ENCODE results near the gene PCDHA8.
"Not testable (repeated sequence)": the region's sequence is repeated elsewhere in the genome, so short reads cannot be mapped to it uniquely, and the experiment has no call there.

PCDHA8 gene

DNA sequence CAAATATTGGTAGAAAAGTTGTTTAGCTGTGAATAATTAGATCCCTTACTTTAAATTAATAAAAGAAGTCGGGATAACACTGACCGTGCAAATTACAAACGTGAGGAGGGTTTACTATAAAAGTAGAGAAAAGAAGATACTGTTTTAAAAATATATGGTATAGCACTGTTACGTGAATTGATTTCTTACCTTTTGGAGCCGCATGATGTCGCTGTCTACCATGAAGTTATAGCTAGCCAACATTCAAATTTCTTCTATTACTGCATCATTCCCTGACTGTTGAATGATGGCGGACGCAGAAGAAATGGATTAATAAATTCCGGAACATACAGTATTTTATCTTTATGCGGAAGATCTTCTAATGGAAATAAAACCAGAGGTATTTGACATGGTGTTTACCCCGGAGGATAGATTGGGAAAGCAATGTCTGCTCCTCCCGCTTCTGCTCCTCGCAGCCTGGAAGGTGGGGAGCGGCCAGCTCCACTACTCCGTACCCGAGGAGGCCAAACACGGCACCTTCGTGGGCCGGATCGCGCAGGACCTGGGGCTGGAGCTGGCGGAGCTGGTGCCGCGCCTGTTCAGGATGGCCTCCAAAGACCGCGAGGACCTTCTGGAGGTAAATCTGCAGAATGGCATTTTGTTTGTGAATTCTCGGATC is 13.2 kb upstream of the PCDHA8 start, which contains the start of gene PCDHA6:
Gene PCDHA6 (plus strand): TSS at position 257 of the 658 bp plus-strand sequence. CDS start 132 bp downstream, at position 389.
- DNase-seq = no peak
- in situ Hi-C loops (cut with MboI; ENCODE audit: low pct_unique_long_range_greater_than_20kb, low sequenced_read_pairs) = no loop called here

DNA sequence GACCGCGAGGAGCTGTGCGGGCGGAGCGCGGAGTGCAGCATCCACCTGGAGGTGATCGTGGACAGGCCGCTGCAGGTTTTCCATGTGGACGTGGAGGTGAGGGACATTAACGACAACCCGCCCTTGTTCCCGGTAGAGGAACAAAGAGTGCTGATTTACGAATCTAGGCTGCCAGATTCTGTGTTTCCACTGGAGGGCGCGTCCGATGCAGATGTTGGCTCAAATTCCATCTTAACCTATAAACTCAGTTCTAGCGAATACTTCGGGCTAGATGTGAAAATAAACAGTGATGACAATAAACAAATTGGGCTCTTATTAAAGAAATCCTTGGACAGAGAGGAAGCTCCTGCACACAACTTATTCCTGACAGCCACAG is 12.6 kb upstream of the PCDHA8 start:
- no peak for DNase-seq
- in situ Hi-C loops (cut with MboI; ENCODE audit: low pct_unique_long_range_greater_than_20kb, low sequenced_read_pairs) = no loop called here

DNA sequence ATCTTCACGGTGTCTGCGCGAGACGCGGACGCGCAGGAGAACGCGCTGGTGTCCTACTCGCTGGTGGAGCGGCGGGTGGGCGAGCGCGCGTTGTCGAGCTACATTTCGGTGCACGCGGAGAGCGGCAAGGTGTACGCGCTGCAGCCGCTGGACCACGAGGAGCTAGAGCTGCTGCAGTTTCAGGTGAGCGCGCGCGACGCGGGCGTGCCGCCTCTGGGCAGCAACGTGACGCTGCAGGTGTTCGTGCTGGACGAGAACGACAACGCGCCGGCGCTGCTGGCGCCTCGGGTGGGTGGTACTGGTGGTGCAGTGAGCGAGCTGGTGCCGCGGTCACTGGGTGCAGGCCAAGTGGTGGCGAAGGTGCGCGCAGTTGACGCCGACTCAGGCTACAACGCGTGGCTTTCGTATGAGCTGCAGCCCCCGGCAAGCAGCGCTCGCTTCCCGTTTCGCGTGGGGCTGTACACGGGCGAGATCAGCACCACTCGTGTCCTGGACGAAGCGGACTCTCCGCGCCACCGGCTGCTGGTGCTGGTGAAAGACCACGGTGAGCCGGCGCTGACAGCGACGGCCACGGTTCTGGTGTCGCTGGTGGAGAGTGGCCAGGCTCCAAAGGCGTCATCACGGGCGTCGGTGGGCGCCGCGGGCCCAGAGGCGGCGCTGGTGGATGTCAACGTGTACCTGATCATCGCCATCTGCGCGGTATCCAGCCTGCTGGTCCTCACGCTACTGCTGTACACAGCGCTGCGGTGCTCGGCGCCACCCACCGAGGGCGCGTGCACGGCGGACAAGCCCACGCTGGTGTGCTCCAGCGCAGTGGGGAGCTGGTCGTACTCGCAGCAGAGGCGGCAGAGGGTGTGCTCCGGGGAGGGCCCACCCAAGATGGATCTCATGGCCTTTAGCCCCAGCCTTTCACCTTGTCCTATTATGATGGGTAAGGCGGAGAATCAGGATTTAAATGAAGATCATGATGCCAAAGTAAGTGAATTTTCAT is 11.2 kb upstream of the PCDHA8 start:
- DNase-seq; in situ Hi-C loops (cut with MboI; ENCODE audit: low pct_unique_long_range_greater_than_20kb, low sequenced_read_pairs): not testable (repeated sequence)

DNA sequence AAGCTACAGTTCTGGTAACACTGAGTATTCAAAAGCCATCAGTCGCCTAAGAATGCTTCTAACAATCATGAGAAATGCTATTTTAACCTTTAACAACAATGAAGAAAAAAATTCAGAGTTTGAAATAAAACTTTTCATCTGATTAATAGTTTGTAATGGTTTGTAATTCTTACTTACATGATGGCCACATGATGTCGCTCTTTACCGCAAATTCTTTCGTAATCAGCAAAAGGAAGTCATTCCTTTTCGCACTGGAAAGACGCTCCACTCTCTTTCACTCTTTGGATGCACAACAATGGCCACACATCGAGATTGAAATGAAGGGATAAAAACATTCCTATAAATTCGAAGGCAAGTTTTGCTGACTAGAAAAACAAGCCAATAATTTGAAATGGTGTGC is 7.0 kb upstream of the PCDHA8 start, which contains the start of gene PCDHA7:
Gene PCDHA7 (plus strand): TSS at position 277 of the 400 bp plus-strand sequence. CDS start 115 bp downstream, at position 392.
- DNase-seq = no peak
- in situ Hi-C loops (cut with MboI; ENCODE audit: low pct_unique_long_range_greater_than_20kb, low sequenced_read_pairs) = no loop called here

DNA sequence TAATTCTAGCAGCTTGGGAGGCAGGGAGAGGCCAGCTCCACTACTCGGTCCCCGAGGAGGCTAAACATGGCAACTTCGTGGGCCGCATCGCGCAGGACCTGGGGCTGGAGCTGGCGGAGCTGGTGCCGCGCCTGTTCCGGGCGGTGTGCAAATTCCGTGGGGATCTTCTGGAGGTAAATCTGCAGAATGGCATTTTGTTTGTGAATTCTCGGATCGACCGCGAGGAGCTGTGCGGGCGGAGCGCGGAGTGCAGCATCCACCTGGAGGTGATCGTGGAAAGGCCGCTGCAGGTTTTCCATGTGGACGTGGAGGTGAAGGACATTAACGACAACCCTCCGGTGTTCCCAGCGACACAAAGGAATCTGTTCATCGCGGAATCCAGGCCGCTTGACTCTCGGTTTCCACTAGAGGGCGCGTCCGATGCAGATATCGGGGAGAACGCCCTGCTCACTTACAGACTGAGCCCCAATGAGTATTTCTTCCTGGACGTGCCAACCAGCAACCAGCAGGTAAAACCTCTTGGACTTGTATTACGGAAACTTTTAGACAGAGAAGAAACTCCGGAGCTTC is 6.5 kb upstream of the PCDHA8 start:
- DNase-seq; in situ Hi-C loops (cut with MboI; ENCODE audit: low pct_unique_long_range_greater_than_20kb, low sequenced_read_pairs): not testable (repeated sequence)

DNA sequence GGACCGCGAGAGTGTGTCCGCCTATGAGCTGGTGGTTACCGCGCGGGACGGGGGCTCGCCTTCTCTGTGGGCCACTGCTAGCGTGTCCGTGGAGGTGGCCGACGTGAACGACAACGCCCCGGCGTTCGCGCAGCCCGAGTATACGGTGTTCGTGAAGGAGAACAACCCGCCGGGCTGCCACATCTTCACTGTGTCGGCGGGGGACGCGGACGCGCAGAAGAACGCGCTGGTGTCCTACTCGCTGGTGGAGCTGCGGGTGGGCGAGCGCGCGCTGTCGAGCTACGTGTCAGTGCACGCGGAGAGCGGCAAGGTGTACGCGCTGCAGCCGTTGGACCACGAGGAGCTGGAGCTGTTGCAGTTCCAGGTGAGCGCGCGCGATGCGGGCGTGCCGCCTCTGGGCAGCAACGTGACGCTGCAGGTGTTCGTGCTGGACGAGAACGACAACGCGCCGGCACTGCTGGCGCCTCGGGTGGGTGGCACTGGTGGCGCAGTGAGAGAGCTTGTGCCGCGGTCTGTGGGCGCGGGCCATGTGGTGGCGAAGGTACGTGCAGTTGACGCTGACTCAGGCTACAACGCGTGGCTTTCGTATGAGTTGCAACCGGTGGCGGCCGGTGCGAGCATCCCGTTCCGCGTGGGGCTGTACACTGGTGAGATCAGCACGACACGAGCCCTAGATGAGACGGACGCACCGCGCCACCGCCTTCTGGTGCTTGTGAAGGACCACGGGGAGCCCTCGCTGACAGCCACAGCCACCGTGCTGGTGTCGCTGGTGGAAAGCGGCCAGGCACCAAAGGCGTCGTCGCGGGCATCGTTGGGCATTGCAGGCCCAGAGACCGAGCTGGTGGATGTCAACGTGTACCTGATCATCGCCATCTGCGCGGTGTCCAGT is 5.1 kb upstream of the PCDHA8 start:
- DNase-seq = no peak
- in situ Hi-C loops (cut with MboI; ENCODE audit: low pct_unique_long_range_greater_than_20kb, low sequenced_read_pairs) = no loop called here

DNA sequence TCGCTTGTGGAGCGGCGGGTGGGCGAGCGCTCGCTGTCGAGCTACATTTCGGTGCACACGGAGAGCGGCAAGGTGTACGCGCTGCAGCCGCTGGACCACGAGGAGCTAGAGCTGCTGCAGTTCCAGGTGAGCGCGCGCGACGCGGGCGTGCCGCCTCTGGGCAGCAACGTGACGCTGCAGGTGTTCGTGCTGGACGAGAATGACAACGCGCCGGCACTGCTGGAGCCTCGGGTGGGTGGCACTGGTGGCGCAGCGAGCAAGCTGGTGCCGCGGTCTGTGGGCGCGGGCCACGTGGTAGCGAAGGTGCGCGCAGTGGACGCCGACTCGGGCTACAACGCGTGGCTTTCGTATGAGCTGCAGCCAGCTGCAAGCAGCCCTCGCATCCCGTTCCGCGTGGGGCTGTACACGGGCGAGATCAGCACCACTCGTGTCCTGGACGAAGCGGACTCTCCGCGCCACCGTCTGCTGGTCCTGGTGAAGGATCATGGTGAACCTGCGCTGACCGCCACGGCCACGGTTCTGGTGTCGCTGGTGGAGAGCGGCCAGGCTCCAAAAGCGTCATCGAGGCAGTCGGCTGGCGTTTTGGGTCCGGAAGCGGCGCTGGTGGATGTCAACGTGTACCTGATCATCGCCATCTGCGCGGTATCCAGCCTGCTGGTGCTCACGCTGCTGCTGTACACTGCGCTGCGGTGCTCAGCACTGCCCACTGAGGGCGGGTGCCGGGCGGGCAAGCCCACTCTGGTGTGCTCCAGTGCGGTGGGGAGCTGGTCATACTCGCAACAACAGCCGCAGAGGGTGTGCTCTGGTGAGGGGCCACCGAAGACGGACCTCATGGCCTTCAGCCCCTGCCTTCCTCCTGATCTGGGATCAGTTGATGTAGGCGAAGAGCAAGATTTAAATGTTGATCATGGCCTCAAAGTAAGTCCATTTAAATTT is 2.1 kb downstream of the PCDHA8 start:
- DNase-seq = no peak
- in situ Hi-C loops (cut with MboI; ENCODE audit: low pct_unique_long_range_greater_than_20kb, low sequenced_read_pairs) = no loop called here

DNA sequence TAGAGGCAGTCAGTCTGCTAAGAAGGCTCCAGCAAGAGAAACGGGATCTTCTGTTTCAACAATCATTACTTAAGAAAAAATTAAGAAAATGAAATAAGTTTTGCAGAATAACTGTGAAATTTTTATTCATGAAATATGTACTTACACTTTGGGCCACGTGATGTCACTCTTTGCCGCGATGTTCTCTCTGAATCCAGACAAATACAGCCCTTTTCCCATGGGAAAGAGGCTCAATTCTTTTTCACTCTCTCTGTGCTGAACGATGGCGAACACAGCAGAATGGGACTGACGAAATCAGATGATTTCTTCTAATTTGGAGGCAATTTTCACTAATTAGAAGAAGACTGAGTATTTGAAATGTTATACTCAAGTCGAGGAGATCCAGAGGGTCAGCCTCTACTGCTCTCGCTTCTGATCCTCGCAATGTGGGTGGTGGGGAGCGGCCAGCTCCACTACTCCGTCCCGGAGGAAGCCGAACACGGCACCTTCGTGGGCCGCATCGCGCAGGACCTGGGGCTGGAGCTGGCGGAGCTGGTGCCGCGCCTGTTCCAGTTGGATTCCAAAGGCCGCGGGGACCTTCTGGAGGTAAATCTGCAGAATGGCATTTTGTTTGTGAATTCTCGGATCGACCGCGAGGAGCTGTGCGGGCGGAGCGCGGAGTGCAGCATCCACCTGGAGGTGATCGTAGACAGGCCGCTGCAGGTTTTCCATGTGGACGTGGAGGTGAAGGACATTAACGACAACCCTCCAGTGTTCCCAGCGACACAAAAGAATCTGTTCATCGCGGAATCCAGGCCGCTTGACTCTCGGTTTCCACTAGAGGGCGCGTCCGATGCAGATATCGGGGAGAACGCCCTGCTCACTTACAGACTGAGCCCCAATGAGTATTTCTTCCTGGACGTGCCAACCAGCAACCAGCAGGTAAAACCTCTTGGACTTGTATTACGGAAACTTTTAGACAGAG is 7.4 kb downstream of the PCDHA8 start, which contains the start of gene PCDHA9:
Gene PCDHA9 (plus strand): TSS at position 244 of the 964 bp plus-strand sequence. CDS start 114 bp downstream, at position 358.
- DNase-seq; in situ Hi-C loops (cut with MboI; ENCODE audit: low pct_unique_long_range_greater_than_20kb, low sequenced_read_pairs): not testable (repeated sequence)

DNA sequence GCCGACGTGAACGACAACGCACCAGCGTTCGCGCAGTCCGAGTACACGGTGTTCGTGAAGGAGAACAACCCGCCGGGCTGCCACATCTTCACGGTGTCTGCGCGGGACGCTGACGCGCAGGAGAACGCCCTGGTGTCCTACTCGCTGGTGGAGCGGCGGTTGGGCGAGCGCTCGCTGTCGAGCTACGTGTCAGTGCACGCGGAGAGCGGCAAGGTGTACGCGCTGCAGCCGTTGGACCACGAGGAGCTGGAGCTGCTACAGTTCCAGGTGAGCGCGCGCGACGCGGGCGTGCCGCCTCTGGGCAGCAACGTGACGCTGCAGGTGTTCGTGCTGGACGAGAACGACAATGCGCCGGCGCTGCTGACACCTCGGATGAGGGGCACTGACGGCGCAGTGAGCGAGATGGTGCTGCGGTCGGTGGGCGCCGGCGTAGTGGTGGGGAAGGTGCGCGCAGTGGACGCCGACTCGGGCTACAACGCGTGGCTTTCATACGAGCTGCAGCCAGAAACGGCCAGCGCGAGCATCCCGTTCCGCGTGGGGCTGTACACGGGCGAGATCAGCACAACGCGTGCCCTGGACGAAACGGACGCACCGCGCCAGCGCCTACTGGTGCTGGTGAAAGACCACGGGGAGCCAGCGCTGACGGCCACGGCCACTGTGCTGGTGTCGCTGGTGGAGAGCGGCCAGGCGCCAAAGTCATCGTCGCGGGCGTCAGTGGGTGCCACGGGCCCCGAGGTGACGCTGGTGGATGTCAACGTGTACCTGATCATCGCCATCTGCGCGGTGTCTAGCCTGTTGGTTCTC is 9.0 kb downstream of the PCDHA8 start:
- in situ Hi-C loops (cut with MboI; ENCODE audit: low pct_unique_long_range_greater_than_20kb, low sequenced_read_pairs) = loop anchor here (25.0 kb wide), 1 partner anchor 187 kb away; no protein-coding TSS in a partner anchor
- not testable (repeated sequence) for DNase-seq

DNA sequence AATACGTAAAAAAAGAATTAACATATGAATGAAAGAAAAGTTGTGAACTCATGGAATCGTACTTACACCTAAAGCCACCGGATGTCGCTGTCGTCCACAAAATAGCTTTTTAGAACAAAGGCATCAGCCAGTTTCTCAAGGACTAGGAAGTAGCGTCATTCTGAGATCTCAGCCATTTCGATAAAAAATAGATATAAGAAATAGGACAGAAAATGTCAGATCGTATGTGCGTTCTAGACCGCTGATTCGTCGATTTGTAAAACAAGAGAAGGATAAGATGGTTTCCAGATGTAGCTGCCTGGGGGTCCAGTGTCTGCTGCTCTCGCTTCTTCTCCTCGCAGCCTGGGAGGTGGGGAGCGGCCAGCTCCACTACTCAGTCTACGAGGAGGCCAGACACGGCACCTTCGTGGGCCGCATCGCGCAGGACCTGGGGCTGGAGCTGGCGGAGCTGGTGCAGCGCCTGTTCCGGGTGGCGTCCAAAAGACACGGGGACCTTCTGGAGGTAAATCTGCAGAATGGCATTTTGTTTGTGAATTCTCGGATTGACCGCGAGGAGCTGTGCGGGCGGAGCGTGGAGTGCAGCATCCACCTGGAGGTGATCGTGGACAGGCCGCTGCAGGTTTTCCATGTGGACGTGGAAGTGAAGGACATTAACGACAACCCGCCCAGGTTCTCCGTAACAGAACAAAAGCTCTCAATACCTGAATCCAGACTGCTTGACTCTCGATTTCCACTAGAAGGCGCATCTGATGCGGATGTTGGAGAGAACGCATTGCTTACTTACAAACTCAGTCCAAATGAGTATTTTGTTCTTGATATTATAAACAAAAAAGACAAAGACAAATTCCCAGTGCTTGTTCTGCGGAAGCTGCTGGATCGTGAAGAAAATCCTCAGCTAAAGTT is 15.0 kb downstream of the PCDHA8 start, which contains the start of gene PCDHA10:
Gene PCDHA10 (plus strand): TSS at position 126 of the 903 bp plus-strand sequence. CDS start 152 bp downstream, at position 278.
- peak; percentile 18 for DNase-seq
- in situ Hi-C loops (cut with MboI; ENCODE audit: low pct_unique_long_range_greater_than_20kb, low sequenced_read_pairs) = loop anchor here (25.0 kb wide), 1 partner anchor 181 kb away; no protein-coding TSS in a partner anchor

DNA sequence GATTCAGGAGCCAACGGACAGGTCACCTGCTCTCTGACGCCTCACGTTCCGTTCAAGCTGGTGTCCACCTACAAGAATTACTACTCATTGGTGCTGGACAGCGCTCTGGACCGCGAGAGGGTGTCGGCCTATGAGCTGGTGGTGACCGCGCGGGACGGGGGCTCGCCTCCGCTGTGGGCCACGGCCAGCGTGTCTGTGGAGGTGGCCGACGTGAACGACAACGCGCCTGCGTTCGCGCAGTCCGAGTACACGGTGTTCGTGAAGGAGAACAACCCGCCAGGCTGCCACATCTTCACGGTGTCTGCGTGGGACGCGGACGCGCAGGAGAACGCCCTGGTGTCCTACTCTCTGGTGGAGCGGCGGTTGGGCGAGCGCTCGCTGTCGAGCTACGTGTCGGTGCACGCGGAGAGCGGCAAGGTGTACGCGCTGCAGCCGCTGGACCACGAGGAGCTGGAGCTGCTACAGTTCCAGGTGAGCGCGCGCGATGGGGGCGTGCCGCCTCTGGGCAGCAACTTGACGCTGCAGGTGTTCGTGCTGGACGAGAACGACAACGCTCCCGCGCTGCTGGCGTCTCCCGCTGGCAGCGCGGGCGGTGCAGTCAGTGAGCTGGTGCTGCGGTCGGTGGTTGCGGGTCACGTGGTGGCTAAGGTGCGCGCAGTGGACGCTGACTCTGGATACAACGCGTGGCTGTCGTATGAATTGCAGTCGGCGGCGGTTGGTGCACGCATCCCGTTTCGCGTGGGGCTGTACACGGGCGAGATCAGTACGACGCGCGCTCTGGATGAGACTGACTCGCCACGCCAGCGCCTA is 16.4 kb downstream of the PCDHA8 start:
- no peak for DNase-seq
- in situ Hi-C loops (cut with MboI; ENCODE audit: low pct_unique_long_range_greater_than_20kb, low sequenced_read_pairs) = loop anchor here (25.0 kb wide), 1 partner anchor 180 kb away; no protein-coding TSS in a partner anchor

DNA sequence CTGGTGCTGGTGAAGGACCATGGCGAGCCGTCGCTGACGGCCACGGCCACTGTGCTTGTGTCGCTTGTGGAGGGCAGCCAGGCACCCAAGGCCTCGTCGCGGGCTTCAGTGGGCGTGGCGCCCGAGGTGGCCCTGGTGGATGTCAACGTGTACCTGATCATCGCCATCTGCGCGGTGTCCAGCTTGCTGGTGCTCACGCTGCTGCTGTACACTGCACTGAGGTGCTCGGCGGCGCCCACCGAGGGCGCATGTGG is 16.9 kb downstream of the PCDHA8 start:
- in situ Hi-C loops (cut with MboI; ENCODE audit: low pct_unique_long_range_greater_than_20kb, low sequenced_read_pairs) = loop anchor here (25.0 kb wide), 1 partner anchor 179 kb away; no protein-coding TSS in a partner anchor
- DNase-seq = no peak

DNA sequence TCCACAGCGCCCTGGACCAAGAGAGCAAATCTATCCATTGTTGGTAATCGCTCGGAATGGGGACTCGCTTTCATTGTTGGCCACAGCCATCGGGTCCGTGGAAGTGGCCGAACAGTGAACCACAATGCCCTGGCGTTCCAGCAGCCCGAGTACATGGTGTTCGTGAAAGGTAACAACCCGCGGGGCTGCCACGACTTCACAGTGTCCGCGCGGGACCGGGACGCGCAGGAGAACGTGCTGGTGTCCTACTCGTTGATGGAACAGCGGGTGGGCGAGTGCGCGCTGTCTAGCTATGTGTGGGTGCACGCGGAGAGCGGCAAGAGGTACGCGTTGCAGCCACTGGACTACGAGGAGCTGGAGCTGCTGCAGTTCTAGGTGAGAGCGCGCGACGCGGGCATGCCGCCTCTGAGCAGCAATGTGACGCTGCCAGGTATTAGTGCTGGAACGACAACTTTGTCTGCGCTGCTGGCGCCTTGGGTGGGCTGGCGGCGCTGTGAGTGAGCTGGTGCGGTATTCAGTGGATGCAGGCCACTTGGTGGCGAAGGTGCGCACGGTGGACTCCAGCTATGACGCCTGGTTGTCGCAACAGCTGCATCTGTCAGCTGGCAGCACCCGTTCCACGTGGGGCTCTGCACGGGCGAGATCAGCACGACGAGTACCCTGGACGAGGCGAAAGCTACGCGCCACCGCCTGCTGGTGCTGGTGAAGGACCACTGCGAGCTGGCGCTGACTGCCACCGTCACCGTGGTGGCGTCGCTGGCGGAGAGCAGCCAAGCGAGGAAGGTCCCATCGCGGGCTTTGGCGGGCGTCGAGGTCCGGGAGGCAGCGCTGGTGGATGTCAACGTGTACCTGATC is 21.7 kb downstream of the PCDHA8 start:
- DNase-seq = no peak
- in situ Hi-C loops (cut with MboI; ENCODE audit: low pct_unique_long_range_greater_than_20kb, low sequenced_read_pairs) = loop anchor here (25.0 kb wide), 1 partner anchor 175 kb away; no protein-coding TSS in a partner anchor

Data from KBM-7 (cell line).